ENCODE data around the gene PTGDS. TPM values are rescaled to one million over a fixed set of nuclear protein-coding genes. Genes with fewer than 3 reads are reported as not detected.
A peak's percentile ranks its signal among the peaks of the same experiment; 100 is the strongest.

The PTGDS gene
- total RNA-seq, 1 donor from 2014 or later: not detected

DNA sequence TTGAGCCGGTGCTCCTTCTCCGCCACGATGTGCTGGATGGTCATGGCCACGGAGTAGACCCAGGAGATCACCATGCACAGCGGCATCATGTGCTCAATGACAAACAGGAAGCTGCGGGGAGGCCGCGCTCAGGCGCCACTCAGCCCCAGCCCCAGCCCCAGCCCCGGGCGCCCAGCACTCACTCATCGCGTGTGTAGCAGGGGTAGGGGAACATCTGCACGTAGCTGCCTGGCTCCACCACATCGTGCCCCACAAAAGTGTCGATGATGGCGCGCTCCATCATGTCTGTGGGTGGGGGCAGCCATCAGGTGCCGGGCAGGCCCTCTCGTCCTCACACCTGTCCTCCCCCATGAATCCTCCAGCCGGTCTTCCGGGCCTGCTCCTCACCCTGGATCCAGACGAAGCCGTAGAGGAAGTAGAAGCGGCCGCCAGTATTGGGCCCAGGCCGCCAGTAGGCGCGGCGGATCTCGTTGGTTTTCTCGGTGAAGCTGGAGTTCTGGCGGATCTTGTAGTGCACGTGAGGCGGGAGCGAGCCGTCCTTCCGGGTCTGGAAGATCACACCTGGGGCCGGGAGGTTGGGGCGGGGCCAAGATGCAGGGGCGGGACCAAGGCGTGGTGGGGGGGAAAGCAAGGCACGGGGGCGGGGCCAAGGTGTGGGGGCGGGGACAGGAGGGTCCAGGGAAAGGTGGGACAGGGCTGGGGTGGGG is 40.6 kb downstream of the PTGDS start:
- no peaks in the 10 kb centered on the region for H3K27me3 Mint-ChIP-seq (ENCODE audit: low read depth)
- H3K4me1 Mint-ChIP-seq (ENCODE audit: low read depth): no peaks in the 10 kb centered on the region
- no peak overlapping the region for H3K27ac Mint-ChIP-seq
- H3K9me3 Mint-ChIP-seq: no peaks in the 10 kb centered on the region
- intact Hi-C loops (cut with micrococcal nuclease): no loop called here
- no peaks in the 10 kb centered on the region for H3K36me3 Mint-ChIP-seq (ENCODE audit: low read depth)
- DNase-seq (ENCODE audit: low spot score): no peak
- no peak overlapping the region for H3K4me3 Mint-ChIP-seq (ENCODE audit: low read depth)

DNA sequence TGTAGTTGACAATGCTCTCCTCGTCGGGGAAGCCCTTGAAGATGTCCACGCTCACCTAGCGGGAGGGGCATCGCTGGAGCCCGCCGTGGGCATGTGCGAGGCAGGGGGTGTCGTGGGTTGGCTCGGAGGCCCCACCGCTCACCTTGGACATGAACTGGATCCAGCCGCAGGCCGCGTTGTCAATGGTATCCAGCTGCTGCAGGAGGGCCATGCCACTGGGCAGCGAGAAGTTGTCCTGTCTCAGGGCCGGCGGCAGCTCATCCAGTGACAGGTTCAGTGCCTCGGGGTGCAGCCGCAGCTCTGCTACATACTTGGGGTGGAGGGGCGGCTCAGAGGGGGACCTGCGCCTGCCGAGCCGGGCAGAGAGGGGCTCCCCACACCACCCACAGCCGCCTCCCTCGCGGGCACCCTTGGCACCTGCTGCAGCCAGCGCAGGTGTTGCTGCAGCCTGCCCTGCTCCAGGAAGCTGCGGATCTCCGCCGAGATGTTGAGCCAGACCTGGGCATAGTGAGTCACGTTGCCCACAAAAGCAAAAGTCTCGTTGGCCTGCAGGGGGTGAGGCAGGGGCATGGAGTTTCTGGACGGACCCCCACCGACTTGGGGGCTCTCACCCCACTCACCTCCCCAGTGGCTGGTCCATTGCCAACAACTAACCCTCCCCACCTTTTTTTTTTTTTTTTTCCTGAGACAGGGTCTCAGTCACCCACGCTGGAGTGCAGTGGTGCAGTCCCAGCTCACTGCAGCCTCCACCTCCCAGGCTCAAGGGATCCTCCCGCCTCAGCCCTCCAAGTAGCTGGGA is 41.7 kb downstream of the PTGDS start:
- H3K27ac Mint-ChIP-seq: no peak overlapping the region
- intact Hi-C loops (cut with micrococcal nuclease): no loop called here

DNA sequence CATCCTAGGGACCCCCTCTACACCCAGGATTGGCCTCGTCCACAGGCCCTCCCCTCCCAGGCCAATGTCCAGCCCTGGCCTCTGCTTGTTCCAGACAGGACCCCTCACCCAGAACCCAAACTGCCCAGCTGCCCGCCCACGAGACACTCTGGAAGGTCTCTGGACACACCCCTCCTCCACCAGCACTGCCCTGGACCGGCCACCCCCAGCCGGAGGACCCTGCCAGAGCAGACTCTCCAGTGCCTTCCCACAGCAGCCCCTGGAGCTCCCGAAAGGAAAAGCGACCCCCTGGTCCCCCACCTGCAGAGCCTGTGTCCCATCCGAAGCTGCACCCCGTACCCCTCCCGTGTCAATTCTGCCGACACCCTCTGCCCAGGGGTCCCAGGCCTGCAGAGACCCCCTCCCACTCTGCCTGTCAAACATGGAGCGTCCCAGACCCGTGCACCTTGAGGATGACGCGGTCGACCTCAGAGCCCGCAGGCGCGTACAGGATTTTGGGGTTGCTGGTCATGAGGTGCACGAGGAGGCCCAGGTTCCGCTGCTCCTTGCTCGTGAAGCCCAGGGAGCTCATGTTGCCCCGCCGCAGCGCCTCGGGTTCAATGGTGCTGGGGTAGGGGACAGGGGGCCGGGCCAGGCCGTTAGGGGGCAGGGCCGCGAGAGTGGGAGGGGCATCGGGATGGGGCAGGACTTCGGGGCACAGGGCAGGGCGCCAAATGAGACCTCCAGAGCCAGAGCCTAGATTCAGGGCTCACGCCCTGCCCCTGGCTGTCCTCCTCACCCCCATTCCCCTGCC is 42.8 kb downstream of the PTGDS start:
- no peak for DNase-seq (ENCODE audit: low spot score)
- intact Hi-C loops (cut with micrococcal nuclease): no loop called here
- Mint-ChIP-seq H3K9me3 (no peaks in the 10 kb centered on the region), H3K27ac (no peak overlapping the region), H3K4me1 (ENCODE audit: low read depth) (no peaks in the 10 kb centered on the region), H3K4me3 (ENCODE audit: low read depth) (no peak overlapping the region), H3K36me3 (ENCODE audit: low read depth) (no peaks in the 10 kb centered on the region), H3K27me3 (ENCODE audit: low read depth) (no peaks in the 10 kb centered on the region)

More for the DNA sequence above, 41.7 kb downstream of the PTGDS start:
- DNase-seq (ENCODE audit: low spot score): no peak
- H3K27me3 Mint-ChIP-seq (ENCODE audit: low read depth): no peaks in the 10 kb centered on the region
- no peaks in the 10 kb centered on the region for H3K36me3 Mint-ChIP-seq (ENCODE audit: low read depth)
- H3K9me3 Mint-ChIP-seq: no peaks in the 10 kb centered on the region
- H3K4me1 Mint-ChIP-seq (ENCODE audit: low read depth): no peaks in the 10 kb centered on the region
- H3K4me3 Mint-ChIP-seq (ENCODE audit: low read depth): no peak overlapping the region

DNA sequence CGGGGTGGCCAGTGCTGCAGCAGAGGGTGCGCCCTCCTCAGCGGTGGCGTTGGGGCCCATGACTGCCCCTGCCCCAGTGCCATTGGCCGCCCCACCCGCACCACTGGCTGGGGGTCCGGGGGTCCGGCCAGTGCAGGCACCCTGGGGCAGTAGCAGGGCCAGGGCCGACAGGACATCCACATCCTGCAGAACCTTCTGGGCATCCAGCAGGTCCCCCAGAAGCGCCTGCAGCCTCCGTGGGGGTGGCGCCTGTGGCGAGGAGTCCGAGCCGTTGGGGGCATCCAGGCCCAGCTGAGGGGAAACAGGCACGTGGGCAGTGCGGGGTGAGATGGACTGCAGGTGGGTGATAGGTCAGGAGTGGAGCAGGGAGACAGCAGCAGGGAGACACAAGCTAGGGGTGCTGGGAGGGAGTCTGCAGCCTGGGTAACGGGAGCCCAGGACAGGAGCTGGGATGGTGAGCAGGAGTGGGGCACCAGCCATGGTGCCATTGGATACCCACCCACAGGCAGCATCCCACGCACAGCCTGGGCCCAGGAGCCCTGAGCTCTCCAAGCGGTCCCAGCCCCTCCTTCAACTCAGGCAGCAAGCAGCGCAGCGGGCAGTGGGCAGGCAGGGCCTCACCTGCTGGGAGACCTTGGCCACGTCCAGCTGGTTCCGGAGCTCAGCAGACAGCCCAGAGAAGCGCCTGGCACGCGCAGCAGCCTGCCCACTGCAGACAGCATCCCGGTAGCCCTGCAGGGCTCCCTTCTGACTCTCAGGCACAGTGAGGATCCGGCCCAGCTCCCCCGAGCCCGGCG is 43.7 kb downstream of the PTGDS start:
- Mint-ChIP-seq H3K36me3 (ENCODE audit: low read depth) (no peaks in the 10 kb centered on the region), H3K9me3 (no peaks in the 10 kb centered on the region), H3K27me3 (ENCODE audit: low read depth) (no peaks in the 10 kb centered on the region), H3K27ac (no peak overlapping the region), H3K4me3 (ENCODE audit: low read depth) (no peak overlapping the region), H3K4me1 (ENCODE audit: low read depth) (no peaks in the 10 kb centered on the region)
- DNase-seq (ENCODE audit: low spot score): no peak
- intact Hi-C loops (cut with micrococcal nuclease): no loop called here

DNA sequence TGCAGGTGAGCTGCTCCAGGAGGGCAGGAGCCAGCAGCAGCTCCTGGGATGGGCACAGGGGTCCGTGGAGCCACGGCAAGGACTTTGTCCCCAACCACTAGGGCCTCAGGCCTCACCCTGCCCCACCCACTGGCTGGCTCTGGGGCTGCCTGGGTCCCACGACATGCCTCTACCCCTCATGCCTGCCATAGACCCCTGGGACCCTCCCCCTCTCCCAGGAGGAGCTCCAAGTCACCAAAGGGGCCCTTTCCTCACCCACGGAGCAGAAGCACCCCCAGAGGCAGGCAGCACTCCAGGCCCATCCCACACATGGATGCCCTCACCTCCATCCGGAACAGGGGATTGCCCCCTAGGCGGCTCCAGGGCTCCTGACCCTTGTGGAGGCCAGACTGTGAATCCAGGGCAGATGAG is 44.3 kb downstream of the PTGDS start:
- H3K9me3 Mint-ChIP-seq: no peaks in the 10 kb centered on the region
- no peak for DNase-seq (ENCODE audit: low spot score)
- H3K4me1 Mint-ChIP-seq (ENCODE audit: low read depth): no peaks in the 10 kb centered on the region
- H3K4me3 Mint-ChIP-seq (ENCODE audit: low read depth): no peak overlapping the region
- intact Hi-C loops (cut with micrococcal nuclease): no loop called here
- no peak overlapping the region for H3K27ac Mint-ChIP-seq
- no peaks in the 10 kb centered on the region for H3K36me3 Mint-ChIP-seq (ENCODE audit: low read depth)
- no peaks in the 10 kb centered on the region for H3K27me3 Mint-ChIP-seq (ENCODE audit: low read depth)

DNA sequence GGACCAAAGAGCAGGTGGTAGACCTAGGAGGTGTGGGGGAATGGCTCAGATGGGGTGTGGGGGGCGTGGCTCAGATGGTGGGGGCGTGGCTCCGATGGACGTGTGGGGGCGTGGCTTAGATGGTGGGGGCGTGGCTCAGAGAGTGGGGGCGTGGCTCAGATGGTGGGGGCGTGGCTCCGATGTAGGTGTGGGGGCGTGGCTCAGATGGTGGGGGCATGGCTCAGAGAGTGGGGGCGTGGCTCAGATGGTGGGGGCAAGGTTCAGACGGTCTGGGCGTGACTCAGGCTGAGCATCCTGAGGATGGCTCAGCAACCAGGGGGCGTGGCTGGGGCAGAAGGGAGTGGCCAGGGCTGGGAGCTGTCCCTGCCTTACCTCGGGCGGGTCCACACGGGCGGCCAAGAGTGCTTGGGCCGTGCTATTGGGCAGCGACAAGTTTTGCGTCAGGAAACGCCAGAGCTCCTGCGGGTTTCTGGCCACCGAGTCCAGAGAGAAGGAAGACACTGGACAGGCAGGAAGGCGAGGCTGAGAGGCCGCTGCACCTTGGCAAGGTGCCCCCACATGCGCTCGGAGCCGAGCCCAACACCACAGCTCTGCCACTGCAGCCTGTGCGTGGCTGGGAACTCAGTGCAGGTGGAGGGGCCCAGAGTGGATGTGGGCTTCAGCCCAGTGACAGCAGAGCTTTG is 44.8 kb downstream of the PTGDS start:
- peaks cover under 1% of the 10 kb centered on the region for H3K27me3 Mint-ChIP-seq (ENCODE audit: low read depth)
- no peaks in the 10 kb centered on the region for H3K4me1 Mint-ChIP-seq (ENCODE audit: low read depth)
- H3K9me3 Mint-ChIP-seq: no peaks in the 10 kb centered on the region
- DNase-seq (ENCODE audit: low spot score): peak; percentile 63
- H3K27ac Mint-ChIP-seq: no peak overlapping the region
- no peaks in the 10 kb centered on the region for H3K36me3 Mint-ChIP-seq (ENCODE audit: low read depth)
- intact Hi-C loops (cut with micrococcal nuclease): loop anchor here (1.0 kb wide), 1 partner anchor 44 kb away; no protein-coding TSS in a partner anchor
- no peak overlapping the region for H3K4me3 Mint-ChIP-seq (ENCODE audit: low read depth)

DNA sequence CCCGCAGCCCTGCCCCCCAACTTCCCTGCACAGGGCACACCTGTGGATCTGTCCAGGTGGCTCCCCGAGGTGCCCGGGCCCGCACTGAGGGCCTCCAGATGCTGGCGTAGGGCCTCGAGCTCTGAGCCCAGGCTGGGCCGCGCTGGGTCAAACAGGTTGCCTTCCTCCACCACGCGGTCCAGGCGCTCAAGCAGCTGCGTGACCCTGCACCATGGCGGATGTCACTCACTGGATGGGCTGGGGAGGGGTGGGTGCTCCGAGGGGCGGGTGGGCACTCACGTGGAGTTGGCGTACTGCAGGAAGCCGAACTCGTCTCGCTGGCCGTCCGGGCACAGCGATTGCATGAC is 45.3 kb downstream of the PTGDS start:
- no peak overlapping the region for H3K4me3 Mint-ChIP-seq (ENCODE audit: low read depth)
- H3K4me1 Mint-ChIP-seq (ENCODE audit: low read depth): peaks cover 2% of the 10 kb centered on the region
- no peak overlapping the region for H3K27ac Mint-ChIP-seq
- no peak for DNase-seq (ENCODE audit: low spot score)
- peaks cover 2% of the 10 kb centered on the region for H3K27me3 Mint-ChIP-seq (ENCODE audit: low read depth)
- no peaks in the 10 kb centered on the region for H3K9me3 Mint-ChIP-seq
- intact Hi-C loops (cut with micrococcal nuclease): loop anchor here (1.0 kb wide), 1 partner anchor 44 kb away; no protein-coding TSS in a partner anchor
- no peaks in the 10 kb centered on the region for H3K36me3 Mint-ChIP-seq (ENCODE audit: low read depth)

DNA sequence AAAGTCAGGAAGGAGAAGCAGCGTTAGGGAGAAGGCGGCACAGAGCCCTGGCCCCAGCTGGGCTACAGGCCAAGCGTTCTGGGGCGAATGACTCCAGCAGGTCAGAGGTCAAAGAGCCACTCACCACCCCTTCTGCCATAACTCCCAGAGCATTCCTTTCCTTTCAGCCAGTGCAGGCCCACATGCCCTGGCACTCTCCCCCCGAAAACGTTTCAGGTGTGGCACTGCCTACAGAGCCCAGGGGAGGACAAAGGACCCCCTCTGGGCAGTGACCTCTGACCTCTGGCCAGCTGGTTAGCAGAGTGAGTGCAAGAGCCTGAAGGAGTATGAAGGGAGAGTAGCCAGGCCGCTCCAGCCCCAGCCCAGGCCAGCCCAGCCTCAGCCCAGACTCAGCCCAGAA is 45.9 kb downstream of the PTGDS start:
- Mint-ChIP-seq H3K9me3 (no peaks in the 10 kb centered on the region), H3K27me3 (ENCODE audit: low read depth) (peaks cover 2% of the 10 kb centered on the region), H3K4me1 (ENCODE audit: low read depth) (peaks cover 2% of the 10 kb centered on the region), H3K27ac (no peak overlapping the region), H3K4me3 (ENCODE audit: low read depth) (no peak overlapping the region), H3K36me3 (ENCODE audit: low read depth) (no peaks in the 10 kb centered on the region)
- intact Hi-C loops (cut with micrococcal nuclease): no loop called here
- no peak for DNase-seq (ENCODE audit: low spot score)

DNA sequence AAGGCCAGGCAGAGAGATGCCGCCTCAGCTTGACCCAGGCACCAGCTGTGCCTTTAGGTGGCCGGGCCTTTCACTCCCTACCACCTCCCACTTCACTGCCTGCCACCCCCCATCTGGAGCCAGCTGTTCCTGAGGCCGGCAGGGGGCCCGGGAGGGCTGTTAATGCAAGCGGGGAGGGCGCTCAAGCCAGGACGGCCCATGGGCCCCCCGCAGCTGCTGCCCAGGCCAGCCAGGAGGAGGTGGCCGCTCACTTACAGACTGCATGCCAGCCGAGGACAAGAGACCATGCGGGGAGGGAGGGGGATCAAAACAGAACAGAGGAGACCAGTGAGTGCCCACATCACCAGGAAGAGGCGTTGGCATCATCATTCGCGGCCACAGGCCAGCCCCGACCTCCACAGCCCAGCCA is 46.3 kb downstream of the PTGDS start:
- intact Hi-C loops (cut with micrococcal nuclease): no loop called here
- Mint-ChIP-seq H3K27ac (no peak overlapping the region), H3K36me3 (ENCODE audit: low read depth) (no peaks in the 10 kb centered on the region), H3K27me3 (ENCODE audit: low read depth) (peaks cover 2% of the 10 kb centered on the region), H3K9me3 (no peaks in the 10 kb centered on the region), H3K4me3 (ENCODE audit: low read depth) (no peak overlapping the region), H3K4me1 (ENCODE audit: low read depth) (peaks cover 2% of the 10 kb centered on the region)
- no peak for DNase-seq (ENCODE audit: low spot score)

DNA sequence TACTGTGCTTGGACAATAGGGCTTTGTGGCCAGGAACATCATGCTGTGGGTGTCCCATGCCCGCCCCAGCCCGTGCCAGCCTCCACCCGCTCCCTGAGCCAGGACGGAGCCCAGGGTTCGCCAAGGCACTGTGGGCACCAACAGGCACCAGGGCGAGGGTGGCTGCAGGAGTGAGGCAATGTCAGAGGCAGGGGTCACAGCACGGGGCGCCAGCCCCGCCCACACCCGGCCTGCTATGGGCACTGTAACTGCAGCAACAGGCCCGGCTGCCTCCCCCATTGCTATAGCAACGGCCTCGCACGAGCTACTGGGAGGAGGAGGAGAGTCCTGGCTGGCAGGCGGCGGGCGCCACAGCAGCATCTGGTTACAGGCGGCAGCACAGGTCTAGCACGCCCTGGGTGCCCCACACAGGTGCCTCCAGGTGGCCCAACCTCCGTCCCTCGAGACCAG is 48.2 kb downstream of the PTGDS start:
- DNase-seq (ENCODE audit: low spot score): no peak
- H3K9me3 Mint-ChIP-seq: no peaks in the 10 kb centered on the region
- intact Hi-C loops (cut with micrococcal nuclease): loop anchor here (5.0 kb wide), 1 partner anchor 33 kb away; the partner anchor contains the start of gene PAXX
- no peak overlapping the region for H3K27ac Mint-ChIP-seq
- peaks cover 2% of the 10 kb centered on the region for H3K27me3 Mint-ChIP-seq (ENCODE audit: low read depth)
- H3K4me1 Mint-ChIP-seq (ENCODE audit: low read depth): peaks cover 15% of the 10 kb centered on the region
- no peaks in the 10 kb centered on the region for H3K36me3 Mint-ChIP-seq (ENCODE audit: low read depth)
- no peak overlapping the region for H3K4me3 Mint-ChIP-seq (ENCODE audit: low read depth)

DNA sequence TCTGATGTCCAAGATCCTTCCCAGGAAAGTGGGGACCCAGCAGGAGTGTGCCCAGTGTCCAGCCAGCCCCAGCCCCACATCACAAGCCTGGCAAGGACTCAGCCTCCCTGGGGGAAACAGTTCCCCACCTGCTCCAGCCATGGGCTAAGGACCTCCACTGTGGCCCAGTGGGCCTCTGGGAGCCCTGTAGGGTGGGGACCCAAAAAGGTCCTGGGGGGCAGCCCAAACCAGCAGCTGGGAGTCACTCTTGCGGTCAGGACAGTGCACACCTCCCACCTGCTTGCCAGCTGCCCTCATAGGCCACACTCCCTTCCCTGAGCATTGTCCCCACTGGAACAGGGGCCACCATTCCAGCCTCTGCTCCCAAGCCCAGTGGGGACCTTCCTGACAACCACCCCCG is 49.1 kb downstream of the PTGDS start:
- no peak overlapping the region for H3K4me3 Mint-ChIP-seq (ENCODE audit: low read depth)
- intact Hi-C loops (cut with micrococcal nuclease): loop anchor here (5.0 kb wide), 1 partner anchor 34 kb away; the partner anchor contains the start of gene PAXX

More for the DNA sequence above, 49.1 kb downstream of the PTGDS start:
- Mint-ChIP-seq H3K27me3 (ENCODE audit: low read depth) (peaks cover 2% of the 10 kb centered on the region), H3K4me1 (ENCODE audit: low read depth) (peaks cover 19% of the 10 kb centered on the region), H3K36me3 (ENCODE audit: low read depth) (no peaks in the 10 kb centered on the region), H3K9me3 (no peaks in the 10 kb centered on the region), H3K27ac (no peak overlapping the region)
- no peak for DNase-seq (ENCODE audit: low spot score)

Measured in activated T-helper 2 cell treated with anti-CD3 and anti-CD28 coated beads, Interferon-gamma antibody, Interleukin-2, Interleukin-4, amounts not matched to agents 10 μg/mL and 5 μg/mL and 100 μg/mL, durations not matched to agents 14 hours and 24 hours and 36 hours (primary cell).